OCI-LY3 (cell line): ENCODE measurements around the gene BTAF1.

Source experiments
- EZH2phosphoT487 ChIP-seq: fragments of 200-600 bp; shearing (Covaris generic); IDR thresholded peaks from 2 replicates; pipeline ENCODE4 v1.6.1; 2018; ENCODE audit warnings: antibody characterized with exemption, mixed run types, low read depth
- TF ChIP-seq, protein P1 (sequence below): fragments of 200-600, 300-600 bp; sonication (generic); IDR thresholded peaks from 2 replicates; pipeline ENCODE4 v1.5.1; 2014; ENCODE audit warnings: antibody characterized with exemption, low read length, low read depth

DNA sequence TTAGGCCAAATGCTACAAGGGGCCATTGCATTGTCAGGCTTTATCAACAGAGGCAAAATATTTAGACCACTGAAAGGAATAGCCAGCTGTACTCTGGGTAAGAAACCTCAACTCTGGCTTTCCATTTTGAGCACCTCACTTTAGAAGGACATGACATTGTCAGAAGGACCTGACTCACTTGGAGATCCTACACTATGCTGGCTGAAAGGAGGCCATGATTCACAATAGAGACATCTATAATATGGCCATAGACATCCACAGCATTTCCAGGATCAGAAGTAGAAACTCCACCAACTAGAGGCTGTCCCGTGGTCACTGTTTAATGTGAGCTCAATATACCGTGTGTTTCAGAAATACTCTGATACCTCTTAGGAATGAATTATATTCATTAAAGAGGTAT lies 140.9 kb downstream of the BTAF1 start:
- TF ChIP-seq, protein P1, sequence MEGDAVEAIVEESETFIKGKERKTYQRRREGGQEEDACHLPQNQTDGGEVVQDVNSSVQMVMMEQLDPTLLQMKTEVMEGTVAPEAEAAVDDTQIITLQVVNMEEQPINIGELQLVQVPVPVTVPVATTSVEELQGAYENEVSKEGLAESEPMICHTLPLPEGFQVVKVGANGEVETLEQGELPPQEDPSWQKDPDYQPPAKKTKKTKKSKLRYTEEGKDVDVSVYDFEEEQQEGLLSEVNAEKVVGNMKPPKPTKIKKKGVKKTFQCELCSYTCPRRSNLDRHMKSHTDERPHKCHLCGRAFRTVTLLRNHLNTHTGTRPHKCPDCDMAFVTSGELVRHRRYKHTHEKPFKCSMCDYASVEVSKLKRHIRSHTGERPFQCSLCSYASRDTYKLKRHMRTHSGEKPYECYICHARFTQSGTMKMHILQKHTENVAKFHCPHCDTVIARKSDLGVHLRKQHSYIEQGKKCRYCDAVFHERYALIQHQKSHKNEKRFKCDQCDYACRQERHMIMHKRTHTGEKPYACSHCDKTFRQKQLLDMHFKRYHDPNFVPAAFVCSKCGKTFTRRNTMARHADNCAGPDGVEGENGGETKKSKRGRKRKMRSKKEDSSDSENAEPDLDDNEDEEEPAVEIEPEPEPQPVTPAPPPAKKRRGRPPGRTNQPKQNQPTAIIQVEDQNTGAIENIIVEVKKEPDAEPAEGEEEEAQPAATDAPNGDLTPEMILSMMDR = no peak
- TF ChIP-seq EZH2phosphoT487 = no peak
